ENCODE results near the gene HDAC4. TPM values are rescaled to one million over a fixed set of nuclear protein-coding genes. Genes with fewer than 3 reads are reported as not detected.
A peak's percentile ranks its signal among the peaks of the same experiment; 100 is the strongest.

HDAC4 gene
- total and polyA plus RNA-seq, 3 donors from 2014 or later = 29.0 to 67.5 (median 58.7) TPM

GRCh38 chr2:239358062-239358754, 42.6 kb downstream of the HDAC4 start:
- H3K27ac ChIP-seq = no peak overlapping the region
- no peaks in the 10 kb centered on the region for H3K9me3 ChIP-seq
- H3K27me3 ChIP-seq = no peaks in the 10 kb centered on the region
- 89 to 92% methylated on average over 18 of the region's 18 CpGs for WGBS, 2 donors
- no peaks in the 10 kb centered on the region for H3K36me3 ChIP-seq (ENCODE audit: low read depth, missing control alignments)
- no peak for DNase-seq
- intact Hi-C loops (cut with DNase I; ENCODE audit: low total_unique reads) = no loop called here
- H3K4me3 ChIP-seq = no peak overlapping the region
- no peaks in the 10 kb centered on the region for H3K4me1 ChIP-seq
- TF ChIP-seq POLR2A (IDR thresholded peaks at IDR 0.05) = no peak
- TF ChIP-seq, protein P1, sequence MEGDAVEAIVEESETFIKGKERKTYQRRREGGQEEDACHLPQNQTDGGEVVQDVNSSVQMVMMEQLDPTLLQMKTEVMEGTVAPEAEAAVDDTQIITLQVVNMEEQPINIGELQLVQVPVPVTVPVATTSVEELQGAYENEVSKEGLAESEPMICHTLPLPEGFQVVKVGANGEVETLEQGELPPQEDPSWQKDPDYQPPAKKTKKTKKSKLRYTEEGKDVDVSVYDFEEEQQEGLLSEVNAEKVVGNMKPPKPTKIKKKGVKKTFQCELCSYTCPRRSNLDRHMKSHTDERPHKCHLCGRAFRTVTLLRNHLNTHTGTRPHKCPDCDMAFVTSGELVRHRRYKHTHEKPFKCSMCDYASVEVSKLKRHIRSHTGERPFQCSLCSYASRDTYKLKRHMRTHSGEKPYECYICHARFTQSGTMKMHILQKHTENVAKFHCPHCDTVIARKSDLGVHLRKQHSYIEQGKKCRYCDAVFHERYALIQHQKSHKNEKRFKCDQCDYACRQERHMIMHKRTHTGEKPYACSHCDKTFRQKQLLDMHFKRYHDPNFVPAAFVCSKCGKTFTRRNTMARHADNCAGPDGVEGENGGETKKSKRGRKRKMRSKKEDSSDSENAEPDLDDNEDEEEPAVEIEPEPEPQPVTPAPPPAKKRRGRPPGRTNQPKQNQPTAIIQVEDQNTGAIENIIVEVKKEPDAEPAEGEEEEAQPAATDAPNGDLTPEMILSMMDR (IDR thresholded peaks at IDR 0.05) = no peak

DNA sequence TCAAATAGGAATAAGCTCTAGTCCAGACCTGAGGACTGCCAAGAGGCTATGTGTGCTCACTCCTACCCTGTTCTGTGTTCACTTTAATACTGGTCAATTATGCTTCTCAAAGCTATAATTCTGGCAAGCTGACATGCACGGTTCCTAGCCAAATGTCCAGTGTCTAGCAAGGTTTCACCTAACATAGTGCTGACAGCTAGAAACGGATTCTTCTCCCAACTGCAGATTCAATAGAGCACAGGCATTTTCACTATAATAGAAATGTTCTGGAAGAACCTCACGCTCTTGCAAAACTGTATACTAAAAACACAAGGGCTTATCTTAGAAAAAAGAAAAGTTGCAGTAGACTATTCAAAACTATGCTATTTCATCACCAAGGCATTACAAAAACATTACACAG, 45.1 kb downstream of the HDAC4 start:
- H3K9me3 ChIP-seq = no peaks in the 10 kb centered on the region
- WGBS, 2 donors = 58 to 83% methylated on average over 3 of the region's 3 CpGs
- no peaks in the 10 kb centered on the region for H3K27me3 ChIP-seq
- intact Hi-C loops (cut with DNase I; ENCODE audit: low total_unique reads) = no loop called here
- no peak for TF ChIP-seq POLR2A (IDR thresholded peaks at IDR 0.05)
- TF ChIP-seq, protein P1 (IDR thresholded peaks at IDR 0.05) = no peak
- no peak for DNase-seq
- H3K4me1 ChIP-seq = no peaks in the 10 kb centered on the region
- H3K4me3 ChIP-seq = no peak overlapping the region
- peak overlapping the region in 1 of 2 donors; percentile 38 for H3K27ac ChIP-seq
- H3K36me3 ChIP-seq (ENCODE audit: low read depth, missing control alignments) = no peaks in the 10 kb centered on the region

DNA sequence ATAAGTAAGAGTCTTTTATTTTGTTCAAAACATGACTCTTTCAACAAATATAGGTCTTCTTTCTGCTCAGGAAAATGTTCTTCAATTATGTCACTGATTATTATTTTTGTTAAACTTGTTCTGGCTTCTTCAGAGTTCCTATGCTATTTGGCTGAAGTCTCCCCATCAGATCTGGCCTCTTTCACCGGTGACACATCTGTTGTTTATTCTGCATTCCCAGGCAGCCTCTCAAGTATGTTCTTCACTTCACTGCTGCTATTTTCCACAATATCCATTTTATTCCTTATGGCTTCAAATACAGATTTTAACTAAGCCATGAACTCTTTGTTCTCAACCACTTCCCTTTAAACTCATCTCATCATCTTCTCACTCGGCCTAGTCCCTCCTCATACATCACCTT, 45.7 kb downstream of the HDAC4 start:
- no peaks in the 10 kb centered on the region for H3K9me3 ChIP-seq
- WGBS, 2 donors = 61 to 71% methylated on average over 2 of the region's 2 CpGs
- H3K4me3 ChIP-seq = no peak overlapping the region
- H3K36me3 ChIP-seq (ENCODE audit: low read depth, missing control alignments) = no peaks in the 10 kb centered on the region
- TF ChIP-seq, protein P1 (IDR thresholded peaks at IDR 0.05) = no peak
- TF ChIP-seq POLR2A (IDR thresholded peaks at IDR 0.05) = no peak
- intact Hi-C loops (cut with DNase I; ENCODE audit: low total_unique reads) = no loop called here
- no peaks in the 10 kb centered on the region for H3K4me1 ChIP-seq
- peak overlapping the region in 1 of 2 donors; percentile 38 for H3K27ac ChIP-seq
- DNase-seq = no peak
- no peaks in the 10 kb centered on the region for H3K27me3 ChIP-seq

- H3K4me3 ChIP-seq = no peak overlapping the region
- intact Hi-C loops (cut with DNase I; ENCODE audit: low total_unique reads) = no loop called here
- H3K9me3 ChIP-seq = no peaks in the 10 kb centered on the region
- no peaks in the 10 kb centered on the region for H3K27me3 ChIP-seq
- WGBS, 2 donors = 81 to 82% methylated on average over 2 of the region's 2 CpGs
- no peaks in the 10 kb centered on the region for H3K4me1 ChIP-seq
- TF ChIP-seq, protein P1 (IDR thresholded peaks at IDR 0.05) = no peak
- no peak for TF ChIP-seq POLR2A (IDR thresholded peaks at IDR 0.05)
- no peaks in the 10 kb centered on the region for H3K36me3 ChIP-seq (ENCODE audit: low read depth, missing control alignments)
- H3K27ac ChIP-seq = no peak overlapping the region
- no peak for DNase-seq
These were observed 46.1 kb downstream of the HDAC4 start for GRCh38 chr2:239354791-239355136.

All from testis (tissue), 3 donors.